ENCODE measurements around the gene LIMK1. TPM values are rescaled to one million over a fixed set of nuclear protein-coding genes. Genes with fewer than 3 reads are reported as not detected.

LIMK1 gene
- total and polyA plus RNA-seq, 9 donors = 7.6 to 38.7 (median 28.8) TPM

DNA sequence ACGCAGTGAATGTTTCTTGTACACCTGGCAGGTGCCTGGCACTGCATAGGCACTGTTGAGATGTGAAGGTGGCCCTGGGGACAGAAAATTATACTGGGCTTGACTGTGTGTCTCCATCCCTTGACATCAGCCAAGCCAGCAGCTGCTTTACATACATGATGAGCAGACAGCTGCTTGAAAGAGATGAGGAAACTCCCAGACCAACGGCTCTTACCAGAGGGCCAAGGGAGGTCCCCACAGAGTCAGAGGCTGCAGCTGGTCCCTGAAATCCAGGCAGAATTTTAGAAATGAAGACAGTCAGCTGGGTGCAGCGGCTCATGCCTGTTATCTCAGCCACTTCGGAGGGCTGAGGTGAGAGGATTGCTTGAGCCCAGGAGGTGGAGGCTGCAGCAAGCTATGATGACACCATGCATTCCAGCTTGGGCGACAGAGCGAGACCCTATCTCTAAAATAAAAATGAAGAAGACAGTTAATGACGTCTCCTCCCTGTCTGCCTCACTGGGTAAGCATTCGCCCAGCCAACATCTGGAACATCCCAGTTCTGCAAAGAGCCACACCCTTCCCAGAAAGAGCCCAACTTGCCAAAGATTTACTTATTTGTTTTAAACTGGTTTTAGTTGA is 17.6 kb downstream of the LIMK1 start:
- no peaks in the 10 kb centered on the region for H3K9me3 ChIP-seq
- H3K4me1 ChIP-seq (ENCODE audit: insufficient read depth) = no peaks in the 10 kb centered on the region
- 30 to 38% (median 32%) methylated on average over 8 of the region's 8 CpGs for WGBS, 3 donors
- H3K36me3 ChIP-seq = no peaks in the 10 kb centered on the region
- no peaks in the 10 kb centered on the region for H3K27me3 ChIP-seq
- TF ChIP-seq EP300 (IDR thresholded peaks at IDR 0.05) (no peak), POLR2A (IDR thresholded peaks at IDR 0.05) (no peak)
- TF ChIP-seq, protein P1, sequence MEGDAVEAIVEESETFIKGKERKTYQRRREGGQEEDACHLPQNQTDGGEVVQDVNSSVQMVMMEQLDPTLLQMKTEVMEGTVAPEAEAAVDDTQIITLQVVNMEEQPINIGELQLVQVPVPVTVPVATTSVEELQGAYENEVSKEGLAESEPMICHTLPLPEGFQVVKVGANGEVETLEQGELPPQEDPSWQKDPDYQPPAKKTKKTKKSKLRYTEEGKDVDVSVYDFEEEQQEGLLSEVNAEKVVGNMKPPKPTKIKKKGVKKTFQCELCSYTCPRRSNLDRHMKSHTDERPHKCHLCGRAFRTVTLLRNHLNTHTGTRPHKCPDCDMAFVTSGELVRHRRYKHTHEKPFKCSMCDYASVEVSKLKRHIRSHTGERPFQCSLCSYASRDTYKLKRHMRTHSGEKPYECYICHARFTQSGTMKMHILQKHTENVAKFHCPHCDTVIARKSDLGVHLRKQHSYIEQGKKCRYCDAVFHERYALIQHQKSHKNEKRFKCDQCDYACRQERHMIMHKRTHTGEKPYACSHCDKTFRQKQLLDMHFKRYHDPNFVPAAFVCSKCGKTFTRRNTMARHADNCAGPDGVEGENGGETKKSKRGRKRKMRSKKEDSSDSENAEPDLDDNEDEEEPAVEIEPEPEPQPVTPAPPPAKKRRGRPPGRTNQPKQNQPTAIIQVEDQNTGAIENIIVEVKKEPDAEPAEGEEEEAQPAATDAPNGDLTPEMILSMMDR (IDR thresholded peaks at IDR 0.05) = no peak
- no peak for DNase-seq
- intact Hi-C loops (cut with DNase I) = no loop called here
- no peak overlapping the region for H3K4me3 ChIP-seq
- no peak overlapping the region for H3K27ac ChIP-seq

DNA sequence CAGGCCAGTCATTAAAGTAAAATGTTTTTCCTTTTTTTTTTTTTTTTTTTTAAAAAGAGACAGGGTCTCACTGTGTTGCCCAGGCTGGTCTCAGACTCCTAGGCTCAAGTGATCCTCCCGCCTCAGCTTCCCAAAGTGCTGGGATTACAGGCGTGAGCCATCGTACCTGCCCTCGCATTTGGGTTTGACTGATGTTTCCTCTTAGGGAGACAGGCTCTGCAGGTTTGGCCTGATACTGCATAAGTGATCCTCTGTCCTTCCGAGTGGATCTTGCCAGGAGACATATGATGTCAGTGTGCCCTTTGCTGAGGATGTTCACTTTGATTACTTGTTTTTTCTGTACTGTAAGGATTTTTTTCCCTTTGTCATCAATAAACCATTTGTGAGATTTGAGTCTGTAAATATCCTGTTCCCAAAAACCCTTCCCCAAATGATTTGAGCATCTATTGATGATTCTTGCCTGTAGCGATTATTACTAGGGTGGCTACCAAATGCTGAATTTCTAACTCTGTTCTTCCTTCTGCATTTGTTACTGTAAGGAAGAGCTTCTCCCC is 19.7 kb downstream of the LIMK1 start:
- intact Hi-C loops (cut with DNase I) = no loop called here
- Histone ChIP-seq H3K4me1 (ENCODE audit: insufficient read depth) (no peaks in the 10 kb centered on the region), H3K4me3 (no peak overlapping the region), H3K36me3 (no peaks in the 10 kb centered on the region), H3K9me3 (no peaks in the 10 kb centered on the region), H3K27ac (no peak overlapping the region), H3K27me3 (no peaks in the 10 kb centered on the region)
- DNase-seq = no peak
- 95 to 96% (median 95%) methylated on average over 6 of the region's 6 CpGs for WGBS, 3 donors
- TF ChIP-seq EP300 (IDR thresholded peaks at IDR 0.05) = no peak
- TF ChIP-seq, protein P1 (IDR thresholded peaks at IDR 0.05) = no peak
- TF ChIP-seq POLR2A (IDR thresholded peaks at IDR 0.05) = no peak

DNA sequence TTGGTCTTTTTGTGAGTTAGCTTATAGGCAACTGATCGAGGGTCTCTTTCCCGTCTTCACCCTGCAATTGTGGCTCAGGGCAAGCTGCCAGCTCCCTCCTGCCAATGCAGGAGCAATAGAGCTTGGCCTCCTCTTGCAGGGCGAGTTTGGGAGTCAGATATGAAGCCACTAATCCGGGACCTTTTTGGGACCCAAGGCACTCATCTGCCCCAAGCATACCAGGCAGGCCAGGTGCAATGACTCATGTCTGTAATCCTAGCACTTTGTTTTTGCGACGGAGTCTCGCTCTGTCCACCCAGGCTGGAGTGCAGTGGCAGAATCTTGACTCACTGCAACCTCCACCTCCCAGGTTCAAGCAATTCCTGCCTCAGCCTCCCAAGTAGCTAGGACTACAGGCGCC is 21.1 kb downstream of the LIMK1 start:
- Histone ChIP-seq H3K9me3 (no peaks in the 10 kb centered on the region), H3K27ac (no peak overlapping the region), H3K4me1 (ENCODE audit: insufficient read depth) (no peaks in the 10 kb centered on the region), H3K36me3 (no peaks in the 10 kb centered on the region), H3K4me3 (no peak overlapping the region), H3K27me3 (no peaks in the 10 kb centered on the region)
- no peak for DNase-seq
- intact Hi-C loops (cut with DNase I) = no loop called here
- TF ChIP-seq POLR2A (IDR thresholded peaks at IDR 0.05) (no peak), EP300 (IDR thresholded peaks at IDR 0.05) (no peak)
- TF ChIP-seq, protein P1 (IDR thresholded peaks at IDR 0.05) = no peak
- 76 to 84% (median 81%) methylated on average over 8 of the region's 8 CpGs for WGBS, 3 donors

DNA sequence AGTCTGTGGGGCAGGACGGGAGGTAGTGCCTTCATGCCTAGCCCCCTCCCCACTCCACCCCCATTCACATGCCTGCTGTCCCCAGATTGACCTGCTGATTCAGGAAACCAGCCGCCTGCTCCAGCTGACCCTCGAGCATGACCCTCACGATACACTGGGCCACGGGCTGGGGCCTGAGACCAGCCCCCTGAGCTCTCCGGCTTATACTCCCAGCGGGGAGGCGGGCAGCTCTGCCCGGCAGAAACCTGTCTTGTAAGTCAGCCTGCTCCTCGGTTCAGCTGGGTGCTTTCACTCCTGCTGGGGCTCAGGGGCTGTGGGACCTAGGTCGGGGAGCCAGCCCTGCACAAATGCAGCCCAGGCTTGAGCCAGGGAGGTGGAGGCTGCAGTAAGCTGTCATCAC is 22.4 kb downstream of the LIMK1 start:
- no peak for DNase-seq
- Histone ChIP-seq H3K4me3 (no peak overlapping the region), H3K9me3 (no peaks in the 10 kb centered on the region), H3K27ac (no peak overlapping the region), H3K36me3 (no peaks in the 10 kb centered on the region), H3K4me1 (ENCODE audit: insufficient read depth) (no peaks in the 10 kb centered on the region), H3K27me3 (no peaks in the 10 kb centered on the region)
- intact Hi-C loops (cut with DNase I) = no loop called here
- TF ChIP-seq EP300 (IDR thresholded peaks at IDR 0.05) (no peak), POLR2A (IDR thresholded peaks at IDR 0.05) (no peak)
- TF ChIP-seq, protein P1 (IDR thresholded peaks at IDR 0.05) = no peak
- WGBS, 3 donors = 80 to 85% (median 84%) methylated on average over 11 of the region's 11 CpGs
